Measurements from ENCODE around the gene FOXL3.

GRCh38 chr7:251446-252175, 38.4 kb upstream of the FOXL3 start:
- no peak for TF ChIP-seq CTCF (IDR thresholded peaks at IDR 0.05 in 4 of 5, conservative IDR thresholded peaks at IDR 0.05 in 1 of 5)
- TF ChIP-seq POLR2A (IDR thresholded peaks at IDR 0.05) = no peak
